OCI-M2 (cell line): Measurements from ENCODE around the gene ANO10.
A peak's percentile ranks its signal among the peaks of the same experiment; 100 is the strongest.
"Not testable (repeated sequence)": the region's sequence is repeated elsewhere in the genome, so short reads cannot be mapped to it uniquely, and the experiment has no call there.

Source experiments
- DNase-seq: peaks from one replicate; lab custom pipeline; 2025; ENCODE audit not compliant: unreplicated experiment; lab: John Stamatoyannopoulos, UW

The ANO10 gene, protein sequence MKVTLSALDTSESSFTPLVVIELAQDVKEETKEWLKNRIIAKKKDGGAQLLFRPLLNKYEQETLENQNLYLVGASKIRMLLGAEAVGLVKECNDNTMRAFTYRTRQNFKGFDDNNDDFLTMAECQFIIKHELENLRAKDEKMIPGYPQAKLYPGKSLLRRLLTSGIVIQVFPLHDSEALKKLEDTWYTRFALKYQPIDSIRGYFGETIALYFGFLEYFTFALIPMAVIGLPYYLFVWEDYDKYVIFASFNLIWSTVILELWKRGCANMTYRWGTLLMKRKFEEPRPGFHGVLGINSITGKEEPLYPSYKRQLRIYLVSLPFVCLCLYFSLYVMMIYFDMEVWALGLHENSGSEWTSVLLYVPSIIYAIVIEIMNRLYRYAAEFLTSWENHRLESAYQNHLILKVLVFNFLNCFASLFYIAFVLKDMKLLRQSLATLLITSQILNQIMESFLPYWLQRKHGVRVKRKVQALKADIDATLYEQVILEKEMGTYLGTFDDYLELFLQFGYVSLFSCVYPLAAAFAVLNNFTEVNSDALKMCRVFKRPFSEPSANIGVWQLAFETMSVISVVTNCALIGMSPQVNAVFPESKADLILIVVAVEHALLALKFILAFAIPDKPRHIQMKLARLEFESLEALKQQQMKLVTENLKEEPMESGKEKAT

DNA sequence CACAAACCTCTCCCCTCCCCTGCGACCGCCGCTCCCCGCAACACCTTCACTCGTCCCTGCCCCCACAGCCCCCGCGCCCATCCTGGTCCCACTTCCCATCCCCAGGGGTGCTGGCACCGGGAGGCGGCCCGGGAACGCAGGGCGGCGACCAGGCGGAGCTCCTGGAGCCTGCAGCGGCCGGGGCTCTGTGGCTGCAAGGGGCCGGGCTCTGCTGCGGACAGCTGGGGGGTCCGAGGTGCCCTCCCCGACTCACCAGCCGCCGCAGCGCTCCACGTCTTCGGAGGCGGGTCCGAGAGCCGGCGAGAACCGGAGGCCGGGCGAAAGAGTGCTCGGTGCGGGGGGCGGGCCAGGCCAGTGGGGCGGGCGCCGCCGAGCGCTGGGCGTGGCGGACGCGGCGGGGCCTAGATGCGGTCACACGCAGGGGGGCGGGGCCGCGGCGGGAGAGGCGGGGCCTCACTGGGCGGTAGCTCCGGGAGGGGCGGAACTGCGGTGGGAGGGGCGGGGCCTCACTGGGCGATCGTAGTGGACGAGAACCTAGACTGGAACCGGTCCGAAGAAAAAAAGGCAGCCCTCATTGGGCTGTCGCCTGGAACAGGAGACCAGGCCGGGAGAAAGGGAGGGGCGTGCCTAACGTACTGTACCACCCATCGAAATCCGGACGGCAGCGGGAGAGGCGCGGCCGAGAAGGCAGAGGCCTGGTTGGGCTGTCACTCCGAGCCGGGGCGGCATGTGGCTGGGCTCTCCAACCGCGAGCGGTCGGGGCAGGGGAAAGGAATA lies at the start of gene ANO10:
Gene ANO10, minus strand, starts transcription at position 356 of the 777 bp plus-strand sequence. CDS start 16,159 bp downstream, outside the sequence.
- DNase-seq = peak; percentile 81

DNA sequence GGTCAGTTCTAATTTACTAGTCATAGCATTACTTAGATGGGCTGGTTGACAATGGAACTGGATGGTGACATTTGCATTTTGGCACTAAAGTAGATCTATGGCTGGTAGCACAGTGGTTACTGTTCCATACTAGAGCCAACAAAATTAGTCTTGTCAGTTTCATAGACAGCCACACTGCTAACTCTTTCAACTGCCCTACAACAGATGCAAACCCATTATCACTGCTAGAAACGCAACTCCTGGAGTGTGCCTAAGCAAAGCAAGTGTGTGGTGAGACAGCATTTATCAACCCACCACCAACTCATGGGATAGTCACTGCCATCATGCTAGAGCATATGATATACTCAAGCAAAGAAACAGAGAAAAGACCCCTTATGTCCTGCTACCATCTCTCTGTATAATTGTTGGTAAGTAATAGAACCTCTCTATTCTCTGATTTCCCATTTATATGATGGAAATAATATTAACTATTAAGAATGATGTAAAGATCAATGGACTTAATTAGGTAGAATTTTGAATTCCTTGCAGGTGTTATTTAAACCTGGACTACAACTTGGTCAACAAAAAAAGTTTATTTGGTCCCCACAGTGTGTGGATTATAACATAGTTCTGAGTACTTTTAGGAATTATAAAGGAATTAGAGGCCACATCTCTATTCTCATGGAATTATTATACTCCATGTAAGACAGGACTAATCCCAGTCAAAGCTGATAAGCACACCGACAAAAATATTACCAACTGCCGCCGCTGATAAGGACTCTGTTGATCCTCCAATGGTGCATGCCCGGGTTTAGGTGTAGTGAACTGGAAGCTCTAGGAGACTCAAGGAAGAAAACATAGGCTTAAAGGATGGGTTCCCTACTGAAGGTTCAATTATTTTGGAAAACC lies 49.1 kb upstream of the ANO10 start:
- DNase-seq = peak; percentile 17

- DNase-seq = not testable (repeated sequence)
Observed at GRCh38 chr3:43665011-43665410, 43.2 kb upstream of the ANO10 start.

GRCh38 chr3:43661376-43661775 lies 39.6 kb upstream of the ANO10 start:
- not testable (repeated sequence) for DNase-seq

- DNase-seq = no peak
Observed at GRCh38 chr3:43659250-43659880, 37.6 kb upstream of the ANO10 start.

DNA sequence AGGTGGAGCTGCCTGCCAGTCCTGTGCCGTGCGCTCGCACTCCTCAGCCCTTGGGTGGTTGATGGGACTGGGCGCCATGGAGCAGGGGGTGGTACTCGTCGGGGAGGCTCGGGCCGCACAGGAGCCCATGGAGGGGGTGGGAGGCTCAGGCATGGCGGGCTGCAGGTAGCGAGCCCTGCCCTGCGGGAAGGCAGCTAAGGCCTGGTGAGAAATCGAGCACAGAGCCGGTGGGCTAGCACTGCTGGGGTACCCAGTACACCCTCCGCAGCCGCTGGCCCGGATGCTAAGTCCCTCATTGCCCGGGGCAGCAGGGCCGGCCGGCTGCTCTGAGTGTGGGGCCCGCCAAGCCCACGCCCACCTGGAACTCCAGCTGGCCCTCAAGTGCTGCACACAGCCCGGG lies 34.6 kb upstream of the ANO10 start:
- not testable (repeated sequence) for DNase-seq

- no peak for DNase-seq
Observed at GRCh38 chr3:43650345-43650744, 28.5 kb upstream of the ANO10 start.

- no peak for DNase-seq
Observed at GRCh38 chr3:43649365-43649968, 27.7 kb upstream of the ANO10 start.

DNA sequence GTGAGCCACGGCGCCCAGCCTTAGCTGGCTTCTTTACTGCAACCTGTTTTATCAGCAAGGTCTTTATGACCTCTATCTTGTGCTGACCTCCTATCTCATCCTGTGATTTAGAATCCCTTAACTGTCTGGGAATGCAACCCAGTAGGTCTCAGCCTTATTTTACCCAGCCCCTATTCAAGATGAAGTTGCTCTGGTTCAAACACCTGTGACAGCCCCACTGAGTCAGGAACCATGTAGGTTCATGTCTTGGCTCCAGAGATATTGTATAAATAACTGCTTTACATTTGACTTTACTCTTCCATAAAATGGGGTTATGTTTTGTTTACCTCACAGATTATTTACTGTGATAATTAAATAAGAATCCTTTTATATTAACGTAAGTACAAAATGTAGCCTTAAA lies 27.1 kb upstream of the ANO10 start:
- DNase-seq = no peak

DNA sequence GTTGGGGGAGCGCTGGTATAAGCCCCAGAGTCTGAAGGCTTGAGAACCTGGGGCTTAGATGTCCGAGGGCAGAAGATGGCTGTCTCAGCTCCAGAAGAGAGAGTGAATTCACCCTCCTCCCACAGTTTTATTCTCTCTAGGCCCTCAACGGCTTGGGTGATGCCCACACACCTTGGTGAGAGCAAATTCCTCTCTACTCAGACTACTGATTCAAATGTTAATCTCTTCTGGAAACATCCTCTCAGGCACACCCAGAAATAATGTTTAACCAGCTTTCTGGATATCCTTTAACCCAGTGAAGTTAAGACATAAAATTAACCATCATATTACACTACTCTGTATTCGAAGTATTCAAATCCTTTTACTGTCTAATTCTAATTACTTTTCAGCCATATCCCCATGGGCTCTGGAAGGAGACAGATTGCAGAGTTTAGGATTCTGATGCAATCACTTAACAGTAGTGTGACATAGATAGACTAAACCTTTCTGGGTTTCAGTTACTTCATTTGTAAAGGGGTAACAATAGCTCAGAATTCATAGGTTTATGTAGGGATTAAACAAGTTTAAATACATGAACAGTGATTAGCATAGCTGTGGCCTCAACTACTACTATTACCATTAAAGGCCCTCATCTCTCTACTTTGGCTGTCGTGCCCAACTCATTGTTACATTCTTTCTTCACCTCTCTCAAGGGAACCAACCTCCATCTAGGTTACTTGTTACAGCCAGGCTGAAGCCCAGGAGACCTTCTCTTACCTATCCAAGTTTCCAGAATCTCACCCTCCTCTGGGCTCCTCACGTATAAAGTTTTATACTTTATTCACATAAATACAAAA lies 25.7 kb upstream of the ANO10 start:
- DNase-seq = no peak

GRCh38 chr3:43644443-43644842 lies 22.6 kb upstream of the ANO10 start:
- no peak for DNase-seq

- no peak for DNase-seq
Observed at GRCh38 chr3:43641306-43642114, 19.7 kb upstream of the ANO10 start.

DNA sequence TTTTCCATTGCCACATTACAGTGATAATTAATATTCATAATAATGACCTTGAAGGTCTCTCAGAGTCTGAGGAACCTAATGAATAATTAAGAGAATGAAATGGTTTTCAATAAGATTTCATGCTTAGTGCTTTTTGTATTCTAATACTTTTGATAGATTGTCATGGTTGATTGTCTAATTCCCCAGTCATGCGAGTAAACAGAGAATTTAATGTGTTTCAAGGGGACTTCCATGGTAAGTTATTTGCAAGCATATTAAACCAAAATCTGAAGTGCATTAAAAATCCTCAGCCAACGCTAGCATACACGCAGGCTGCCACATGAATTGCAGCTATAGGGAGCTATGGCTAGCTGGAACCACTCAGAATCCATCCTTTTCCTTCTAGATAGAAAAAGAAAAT lies 18.9 kb upstream of the ANO10 start:
- no peak for DNase-seq

GRCh38 chr3:43638594-43639447 lies 17.0 kb upstream of the ANO10 start:
- no peak for DNase-seq

DNA sequence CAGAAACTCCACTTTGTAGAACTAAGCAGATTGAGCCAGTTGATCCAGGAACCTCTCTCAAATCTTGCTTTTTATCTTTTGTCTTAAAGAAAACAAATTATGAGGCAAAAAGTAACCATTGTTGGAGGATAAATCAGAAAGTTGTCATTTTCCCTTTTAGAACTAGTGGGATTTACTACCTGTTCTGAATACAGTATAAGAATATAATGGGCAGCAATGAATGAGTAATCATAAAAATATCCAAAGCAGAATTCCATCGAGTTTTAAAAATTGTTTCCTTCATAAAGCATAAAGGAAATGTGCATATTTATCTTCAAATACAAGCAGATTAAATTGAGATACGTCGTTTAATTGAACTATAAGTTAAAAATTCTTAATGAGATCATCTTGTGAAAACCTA lies 15.9 kb upstream of the ANO10 start:
- DNase-seq = no peak

DNA sequence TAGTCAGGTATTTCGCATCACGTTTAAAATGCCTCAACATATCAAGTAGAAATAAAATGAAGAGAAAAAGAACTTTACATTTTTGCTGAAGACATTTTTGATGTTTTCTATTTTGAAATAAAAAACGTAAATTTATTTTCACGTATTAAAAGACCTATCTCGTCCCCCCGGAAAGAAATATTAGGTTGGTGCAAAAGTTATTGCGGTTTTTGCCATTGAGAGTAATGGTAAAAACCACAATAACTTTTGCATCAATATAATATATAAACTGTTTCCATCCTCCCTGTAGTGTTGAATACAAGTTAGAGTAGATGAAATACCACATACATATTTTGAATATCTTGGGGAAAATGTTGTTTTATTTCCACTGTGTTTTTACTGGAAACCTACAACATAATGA lies 11.2 kb upstream of the ANO10 start:
- no peak for DNase-seq

DNA sequence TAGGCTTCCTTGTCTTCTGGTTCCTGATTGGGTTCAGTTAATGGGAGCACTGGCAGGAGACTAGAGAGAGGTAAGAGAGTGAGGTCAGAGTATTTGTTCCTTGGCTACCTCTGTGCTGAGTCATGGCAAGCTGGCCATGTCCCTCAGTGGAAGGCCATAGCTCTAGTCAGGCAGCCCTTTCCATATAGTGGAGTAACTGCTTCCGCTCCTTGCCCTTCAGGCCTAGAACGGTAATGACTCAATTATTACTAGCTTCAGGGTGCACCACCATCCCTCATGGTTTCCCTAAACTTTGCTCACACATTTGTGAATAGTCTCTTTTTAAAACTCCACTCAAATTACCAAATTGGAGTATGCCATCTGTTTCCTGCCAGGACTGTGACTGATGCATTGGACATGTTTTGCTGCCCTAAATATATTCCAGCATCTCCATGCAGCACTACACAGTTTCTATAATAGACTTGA lies 10.5 kb upstream of the ANO10 start:
- no peak for DNase-seq
